Cardiac fibroblast (primary cell): Measurements from ENCODE around the gene CRB2.

ENCODE experiments used
- DNase-seq, 2 donors: peaks; one replicate each; pipeline versions ENCODE4 v3.0.0 to v3.0.0-alpha.2; 2010; ENCODE audit warnings: low read depth in 2 of 2
- H3K4me3 ChIP-seq, 2 donors: replicated peaks in 1 of 2; 1 replicate in 1 of 2; 2 replicates in 1 of 2; pipeline ENCODE4 v1.5.1; 2011; ENCODE audit warnings: low read depth in 2 of 2, low read length in 2 of 2, mild to moderate bottlenecking in 2 of 2, moderate library complexity in 1 of 2
- TF ChIP-seq, protein P1 (sequence below): IDR thresholded peaks from one replicate; pipeline ENCODE4 v1.5.1; 2011; ENCODE audit warnings: low read depth, mild to moderate bottlenecking, low read length, inconsistent platforms

Gene CRB2

GRCh38 chr9:123321616-123322272 is 34.3 kb upstream of the CRB2 start:
- no peak for DNase-seq
- TF ChIP-seq, protein P1, sequence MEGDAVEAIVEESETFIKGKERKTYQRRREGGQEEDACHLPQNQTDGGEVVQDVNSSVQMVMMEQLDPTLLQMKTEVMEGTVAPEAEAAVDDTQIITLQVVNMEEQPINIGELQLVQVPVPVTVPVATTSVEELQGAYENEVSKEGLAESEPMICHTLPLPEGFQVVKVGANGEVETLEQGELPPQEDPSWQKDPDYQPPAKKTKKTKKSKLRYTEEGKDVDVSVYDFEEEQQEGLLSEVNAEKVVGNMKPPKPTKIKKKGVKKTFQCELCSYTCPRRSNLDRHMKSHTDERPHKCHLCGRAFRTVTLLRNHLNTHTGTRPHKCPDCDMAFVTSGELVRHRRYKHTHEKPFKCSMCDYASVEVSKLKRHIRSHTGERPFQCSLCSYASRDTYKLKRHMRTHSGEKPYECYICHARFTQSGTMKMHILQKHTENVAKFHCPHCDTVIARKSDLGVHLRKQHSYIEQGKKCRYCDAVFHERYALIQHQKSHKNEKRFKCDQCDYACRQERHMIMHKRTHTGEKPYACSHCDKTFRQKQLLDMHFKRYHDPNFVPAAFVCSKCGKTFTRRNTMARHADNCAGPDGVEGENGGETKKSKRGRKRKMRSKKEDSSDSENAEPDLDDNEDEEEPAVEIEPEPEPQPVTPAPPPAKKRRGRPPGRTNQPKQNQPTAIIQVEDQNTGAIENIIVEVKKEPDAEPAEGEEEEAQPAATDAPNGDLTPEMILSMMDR, result no peak
- no peak overlapping the region for H3K4me3 ChIP-seq

GRCh38 chr9:123322273-123323195 is 33.5 kb upstream of the CRB2 start:
- TF ChIP-seq, protein P1, result no peak
- DNase-seq, result no peak
- H3K4me3 ChIP-seq, result no peak overlapping the region

- no peak overlapping the region for H3K4me3 ChIP-seq
- TF ChIP-seq, protein P1, result no peak
These were observed 32.6 kb upstream of the CRB2 start for GRCh38 chr9:123323196-123324013.

GRCh38 chr9:123324767-123325183 is 31.2 kb upstream of the CRB2 start:
- H3K4me3 ChIP-seq, result no peak overlapping the region
- no peak for DNase-seq
- TF ChIP-seq, protein P1, result no peak

More at GRCh38 chr9:123323196-123324013, 32.6 kb upstream of the CRB2 start:
- DNase-seq, result no peak

DNA sequence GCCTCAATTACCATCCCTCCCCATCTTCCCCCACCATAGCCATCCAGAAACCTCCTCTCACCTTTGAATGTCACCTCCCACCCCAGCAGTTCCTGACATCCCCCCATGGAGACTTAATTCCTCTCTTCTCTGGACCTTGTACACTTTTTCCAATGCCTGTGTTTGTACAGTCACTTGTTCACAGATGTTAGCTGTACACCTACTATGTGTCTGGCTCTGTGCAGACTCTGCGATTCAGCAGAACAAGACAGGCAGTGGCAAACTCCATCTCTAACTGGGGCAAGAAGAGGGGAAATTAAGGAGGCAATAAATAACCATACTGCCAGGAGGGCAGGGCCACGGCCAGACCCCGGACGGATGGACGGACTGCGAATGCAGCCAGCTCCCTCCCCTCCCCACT is 29.8 kb upstream of the CRB2 start:
- TF ChIP-seq, protein P1, result no peak
- H3K4me3 ChIP-seq, result no peak overlapping the region
- no peak for DNase-seq

DNA sequence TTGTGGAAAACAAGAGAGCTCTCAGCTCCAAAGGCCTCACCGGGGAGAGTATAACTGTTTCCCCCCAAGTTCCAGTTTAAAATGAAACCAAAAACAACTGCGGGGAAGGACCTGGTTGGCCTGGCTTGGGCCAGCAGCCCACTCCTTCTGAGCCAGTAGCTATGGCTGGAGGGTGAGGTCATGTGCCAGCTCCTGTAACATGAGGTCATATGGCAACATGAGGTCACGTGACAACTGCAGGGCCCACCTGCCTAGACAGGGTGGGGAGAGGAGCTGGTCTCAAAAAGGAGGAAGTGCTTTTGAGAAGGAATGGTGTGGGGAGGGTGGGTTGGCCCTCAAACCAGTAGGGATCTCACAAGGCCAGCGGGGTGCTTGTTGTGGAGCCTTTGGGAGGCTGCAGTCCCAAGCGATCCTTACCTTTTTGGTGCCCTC is 29.3 kb upstream of the CRB2 start:
- TF ChIP-seq, protein P1, result no peak
- no peak overlapping the region for H3K4me3 ChIP-seq
- DNase-seq, result no peak
